DMS153 treated with DMSO at 0.1 percent for 48 hours (cell line): ENCODE data around the gene BLID.

Experiments
- DNase-seq: peaks from one replicate; lab custom pipeline; 2025; ENCODE audit not compliant: unreplicated experiment; lab: John Stamatoyannopoulos, UW

Gene BLID

GRCh38 chr11:122140500-122140899 lies 24.5 kb upstream of the BLID start:
- DNase-seq, result no peak

- no peak for DNase-seq
Observed at GRCh38 chr11:122139595-122139866, 23.5 kb upstream of the BLID start.

GRCh38 chr11:122138744-122139594 lies 23.0 kb upstream of the BLID start:
- DNase-seq, result no peak

- no peak for DNase-seq
Observed at GRCh38 chr11:122137078-122137793, 21.2 kb upstream of the BLID start.

GRCh38 chr11:122131126-122131525 lies 15.1 kb upstream of the BLID start:
- DNase-seq, result no peak

- DNase-seq, result no peak
Observed at GRCh38 chr11:122128146-122128545, 12.1 kb upstream of the BLID start.

GRCh38 chr11:122127020-122127419 lies 11.0 kb upstream of the BLID start:
- DNase-seq, result no peak

GRCh38 chr11:122126024-122126688 lies 10.1 kb upstream of the BLID start:
- no peak for DNase-seq

- DNase-seq, result no peak
Observed at GRCh38 chr11:122123263-122123929, 7.4 kb upstream of the BLID start.

GRCh38 chr11:122122179-122122578 lies 6.2 kb upstream of the BLID start:
- DNase-seq, result no peak

GRCh38 chr11:122120096-122120495 lies 4.1 kb upstream of the BLID start:
- DNase-seq, result no peak

- DNase-seq, result no peak
Observed at GRCh38 chr11:122116591-122116990, 576 bp upstream of the BLID start.

GRCh38 chr11:122114976-122115375 lies 1.0 kb downstream of the BLID start:
- no peak for DNase-seq

GRCh38 chr11:122113836-122114825 lies 1.9 kb downstream of the BLID start:
- no peak for DNase-seq

- DNase-seq, result no peak
Observed at GRCh38 chr11:122112470-122113365, 3.3 kb downstream of the BLID start.

- no peak for DNase-seq
Observed at GRCh38 chr11:122109932-122110331, 6.1 kb downstream of the BLID start.

GRCh38 chr11:122108828-122109227 lies 7.2 kb downstream of the BLID start:
- DNase-seq, result no peak

- no peak for DNase-seq
Observed at GRCh38 chr11:122108192-122108799, 7.7 kb downstream of the BLID start.

GRCh38 chr11:122107566-122107965 lies 8.4 kb downstream of the BLID start:
- no peak for DNase-seq
